Psoas muscle (tissue), 8 donors: ENCODE results near the gene ITGB3. TPM values are rescaled to one million over a fixed set of nuclear protein-coding genes. Genes with fewer than 3 reads are reported as not detected.

Experiments
- ATAC-seq, 4 donors: fragments of 200-7000 bp; cut with Tn5 transposase; one replicate each; pipeline ENCODE4 v1.9.1; 2020; ENCODE audit warnings: moderate library complexity in 3 of 4, mild to moderate bottlenecking in 2 of 4
- DNase-seq, 2 donors: peaks; one replicate each; pipeline ENCODE4 v3.0.0-alpha.2; 2020
- H3K27ac ChIP-seq: fragments of 200-600 bp; one replicate; pipeline ENCODE4 v1.8.0; 2022
- H3K27me3 ChIP-seq, 3 donors: fragments of 200-600 bp in 1 of 3; one replicate each; pipeline versions ENCODE4 v1.6.1 to v1.8.0; 2013 to 2022; ENCODE audit warnings: low read length in 2 of 3, mild to moderate bottlenecking in 2 of 3, moderate library complexity in 1 of 3; ENCODE audit not compliant: insufficient read depth in 3 of 3
- H3K36me3 ChIP-seq, 2 donors: fragments of 200-600 bp in 1 of 2; one replicate each; pipeline versions ENCODE4 v1.6.1 to v1.8.0; 2013 to 2022; ENCODE audit warnings: low read depth in 1 of 2, mild to moderate bottlenecking in 1 of 2, moderate library complexity in 1 of 2; ENCODE audit not compliant: insufficient read depth in 1 of 2
- H3K4me1 ChIP-seq: fragments of 200-600 bp; one replicate; pipeline ENCODE4 v1.8.0; 2022
- H3K4me3 ChIP-seq: fragments of 200-600 bp; one replicate; pipeline ENCODE4 v1.8.0; 2022; ENCODE audit warnings: mild to moderate bottlenecking
- H3K9me3 ChIP-seq: fragments of 200-600 bp; one replicate; pipeline ENCODE4 v1.8.0; 2022
- WGBS, 3 donors: extraction: QIAGEN DNeasy Blood & Tissue Kit; methylation state at CpG; one replicate each; pipeline versions ENCODE4 v1.1.6 to v1.1.7; 2013; 5-methylcytosine and 5-hydroxymethylcytosine counted together
- intact Hi-C, 2 donors: fragments of 100-400 bp; cut with DNase I; formaldehyde crosslinking; loops; one replicate each; pipeline versions ENCODE4 v1.11.0 to v1.14.2; 2022
- polyA plus RNA-seq, 3 donors: library from polyadenylated mRNA; stranded (reverse); fragments of 200-250 nt; gene quantifications; one replicate each; pipeline ENCODE4 v1.2.3, GENCODE V29; 2013
- total RNA-seq, 4 donors: library from RNA; stranded (reverse); fragmentation: NEBNext Ultra II Directional in 2 of 4; extraction: Animal tissue kit (Norgen Biotek cat#: 25700) in 2 of 4; gene quantifications; one replicate each; pipeline versions ENCODE4 v1.2.1 to v1.2.4, GENCODE V29; 2021 to 2023
- TF ChIP-seq, protein P1 (sequence below): fragments of 200-600 bp; IDR thresholded peaks from one replicate; pipeline ENCODE4 v1.8.0; 2022; ENCODE audit warnings: antibody characterized with exemption
- donor health status: healthy with polysubstance abuse.
- donor health status: DM: no; HTN: no; CAD: no; lungs with moderate emphysema.
- donor health status: Bipolar disorder and iron deficiency.
- donor health status: healthy.
- donor health status: DM: yes; HTN: yes; CAD: no.
- donor health status: DM: no; HTN: no; CAD: no.
- donor health status: DM: no; HTN: no; CAD: no.
- donor health status: DM: yes; HTN: yes; CAD: no.

ITGB3 gene
- total and polyA plus RNA-seq, 7 donors = 0.32 to 5.4 (median 1.5) TPM

DNA sequence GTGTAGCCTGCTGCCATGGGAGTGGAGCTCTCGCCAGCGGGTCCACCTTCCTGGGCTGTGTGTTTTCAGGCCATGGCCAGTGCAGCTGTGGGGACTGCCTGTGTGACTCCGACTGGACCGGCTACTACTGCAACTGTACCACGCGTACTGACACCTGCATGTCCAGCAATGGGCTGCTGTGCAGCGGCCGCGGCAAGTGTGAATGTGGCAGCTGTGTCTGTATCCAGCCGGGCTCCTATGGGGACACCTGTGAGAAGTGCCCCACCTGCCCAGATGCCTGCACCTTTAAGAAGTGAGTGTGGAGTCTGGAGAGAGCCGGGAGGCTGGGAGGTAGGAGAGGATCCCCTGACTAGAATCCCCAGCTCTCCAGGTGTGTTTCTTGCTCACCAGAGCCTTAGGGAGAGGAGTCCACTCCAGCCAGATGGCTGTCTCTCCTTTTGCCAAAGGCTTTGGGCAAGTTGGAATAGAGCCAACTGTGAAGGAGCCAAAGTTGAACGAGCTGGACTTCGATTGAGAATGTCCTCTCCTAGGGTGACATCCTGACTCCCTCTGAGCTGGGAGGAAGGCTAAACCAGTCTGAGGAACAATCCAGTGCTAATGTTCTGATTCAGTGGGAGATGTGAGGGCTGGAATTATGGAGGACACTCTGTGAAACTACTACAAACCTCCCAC lies 45.7 kb downstream of the ITGB3 start:
- no peaks in the 10 kb centered on the region for H3K9me3 ChIP-seq
- WGBS, 3 donors = 70 to 75% (median 74%) methylated on average over 13 of the region's 13 CpGs
- H3K4me3 ChIP-seq = no peak overlapping the region
- DNase-seq (no peak), ATAC-seq (no peak)
- no peaks in the 10 kb centered on the region for H3K36me3 ChIP-seq
- H3K4me1 ChIP-seq = no peaks in the 10 kb centered on the region
- no peak overlapping the region for H3K27ac ChIP-seq
- no peaks in the 10 kb centered on the region for H3K27me3 ChIP-seq
- TF ChIP-seq, protein P1, sequence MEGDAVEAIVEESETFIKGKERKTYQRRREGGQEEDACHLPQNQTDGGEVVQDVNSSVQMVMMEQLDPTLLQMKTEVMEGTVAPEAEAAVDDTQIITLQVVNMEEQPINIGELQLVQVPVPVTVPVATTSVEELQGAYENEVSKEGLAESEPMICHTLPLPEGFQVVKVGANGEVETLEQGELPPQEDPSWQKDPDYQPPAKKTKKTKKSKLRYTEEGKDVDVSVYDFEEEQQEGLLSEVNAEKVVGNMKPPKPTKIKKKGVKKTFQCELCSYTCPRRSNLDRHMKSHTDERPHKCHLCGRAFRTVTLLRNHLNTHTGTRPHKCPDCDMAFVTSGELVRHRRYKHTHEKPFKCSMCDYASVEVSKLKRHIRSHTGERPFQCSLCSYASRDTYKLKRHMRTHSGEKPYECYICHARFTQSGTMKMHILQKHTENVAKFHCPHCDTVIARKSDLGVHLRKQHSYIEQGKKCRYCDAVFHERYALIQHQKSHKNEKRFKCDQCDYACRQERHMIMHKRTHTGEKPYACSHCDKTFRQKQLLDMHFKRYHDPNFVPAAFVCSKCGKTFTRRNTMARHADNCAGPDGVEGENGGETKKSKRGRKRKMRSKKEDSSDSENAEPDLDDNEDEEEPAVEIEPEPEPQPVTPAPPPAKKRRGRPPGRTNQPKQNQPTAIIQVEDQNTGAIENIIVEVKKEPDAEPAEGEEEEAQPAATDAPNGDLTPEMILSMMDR = no peak
- intact Hi-C loops = loop anchor here in 1 of 2 donors (5.0 kb wide), 1 partner anchor 62 kb away; no protein-coding TSS in a partner anchor

DNA sequence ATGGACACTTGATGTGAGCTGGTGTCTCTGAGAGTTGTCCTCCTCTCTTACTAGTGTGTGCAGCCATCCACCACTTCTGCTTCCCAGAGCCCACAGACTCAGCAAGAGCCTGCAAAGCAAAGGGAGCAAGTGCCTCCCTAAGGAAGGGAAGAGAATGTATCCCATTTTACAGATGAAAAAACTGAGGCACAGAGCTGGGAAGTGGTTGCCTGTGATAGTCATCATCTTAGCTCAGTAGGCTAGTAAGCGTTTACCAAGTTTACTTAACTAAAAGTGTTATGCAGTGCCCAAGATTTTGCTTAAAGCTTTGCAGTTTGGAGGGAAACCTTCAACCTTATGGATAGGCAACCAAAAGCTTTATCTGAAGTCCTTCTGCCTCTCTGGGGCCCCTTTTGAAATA lies 47.1 kb downstream of the ITGB3 start:
- 89 to 100% (median 96%) methylated on average over 1 of the region's 1 CpG for WGBS, 3 donors

DNA sequence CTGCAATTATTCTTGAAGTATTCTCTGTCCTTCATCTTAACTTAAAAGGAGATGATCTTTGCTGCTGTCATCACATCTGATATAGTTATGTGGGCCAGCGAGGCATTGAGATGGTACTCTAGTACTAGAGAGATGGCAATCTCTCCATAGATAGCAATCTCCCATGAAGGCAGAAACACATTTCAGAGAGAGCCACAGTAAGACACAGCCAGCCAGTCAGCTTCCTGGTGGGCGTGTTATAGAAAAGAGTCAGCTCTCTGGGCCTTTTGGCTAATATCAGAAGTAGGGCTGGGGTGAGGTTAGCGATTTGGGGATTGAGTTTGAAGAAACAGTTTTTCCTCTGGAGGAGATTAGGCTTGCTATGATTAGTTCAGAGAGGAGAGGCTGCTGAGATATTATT lies 47.5 kb downstream of the ITGB3 start:
- TF ChIP-seq, protein P1 = no peak
- Histone ChIP-seq H3K27me3 (no peaks in the 10 kb centered on the region), H3K27ac (no peak overlapping the region), H3K9me3 (no peaks in the 10 kb centered on the region), H3K36me3 (no peaks in the 10 kb centered on the region), H3K4me1 (peaks cover 4% of the 10 kb centered on the region), H3K4me3 (no peak overlapping the region)
- intact Hi-C loops = no loop called here
- no peak for DNase-seq
- no peak for ATAC-seq
- 91 to 94% (median 94%) methylated on average over 3 of the region's 3 CpGs for WGBS, 3 donors

More for the DNA sequence above, 47.1 kb downstream of the ITGB3 start:
- H3K4me3 ChIP-seq = no peak overlapping the region
- no peak overlapping the region for H3K27ac ChIP-seq
- TF ChIP-seq, protein P1 = no peak
- H3K9me3 ChIP-seq = no peaks in the 10 kb centered on the region
- ATAC-seq (no peak), DNase-seq (no peak)
- intact Hi-C loops = no loop called here
- no peaks in the 10 kb centered on the region for H3K36me3 ChIP-seq
- peaks cover 4% of the 10 kb centered on the region for H3K4me1 ChIP-seq
- no peaks in the 10 kb centered on the region for H3K27me3 ChIP-seq

DNA sequence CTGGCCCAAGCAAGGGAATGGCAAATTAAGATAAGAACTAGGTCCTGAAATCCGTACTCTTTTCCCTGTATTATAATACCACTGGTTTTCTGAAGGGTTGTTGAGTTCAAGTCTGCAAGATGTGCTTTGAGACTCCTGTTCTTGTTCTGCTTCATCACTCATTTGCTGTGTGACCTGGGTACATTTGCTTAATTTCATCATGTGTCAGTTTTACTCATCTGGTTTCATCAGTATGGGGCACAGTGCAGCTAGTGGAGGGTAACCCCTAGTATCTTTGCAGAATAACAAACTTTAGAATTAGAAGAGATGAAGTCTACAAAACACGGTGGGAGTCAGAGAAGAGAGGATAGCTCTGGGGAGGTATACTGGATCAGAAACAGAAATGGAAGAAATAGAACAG lies 48.2 kb downstream of the ITGB3 start:
- ATAC-seq (no peak), DNase-seq (no peak)
- Histone ChIP-seq H3K36me3 (no peaks in the 10 kb centered on the region), H3K4me3 (no peak overlapping the region), H3K27ac (no peak overlapping the region), H3K9me3 (no peaks in the 10 kb centered on the region), H3K27me3 (no peaks in the 10 kb centered on the region), H3K4me1 (peaks cover 4% of the 10 kb centered on the region)
- WGBS, 3 donors = 83 to 98% (median 83%) methylated on average over 2 of the region's 2 CpGs
- TF ChIP-seq, protein P1 = no peak
- intact Hi-C loops = no loop called here

DNA sequence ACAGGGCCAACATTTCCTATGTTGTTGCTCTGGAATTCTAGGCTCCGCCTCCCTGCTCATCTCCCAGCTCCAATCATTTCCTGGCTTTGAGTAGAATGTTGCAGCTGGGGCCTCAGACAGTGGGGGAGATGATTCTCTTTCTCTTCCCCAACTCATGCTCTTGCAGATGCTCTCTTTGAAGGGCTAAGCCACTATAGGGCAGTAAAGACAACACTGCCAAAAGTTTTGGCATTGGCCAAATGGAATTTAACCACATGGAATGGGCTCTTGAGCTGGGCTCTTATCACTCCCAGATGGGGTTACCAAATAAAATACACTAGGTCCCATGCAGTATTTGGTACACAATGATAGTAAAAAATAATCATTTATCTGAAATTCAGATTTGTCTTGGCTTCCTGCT lies 50.6 kb downstream of the ITGB3 start:
- TF ChIP-seq, protein P1 = no peak
- ATAC-seq = no peak
- no peaks in the 10 kb centered on the region for H3K36me3 ChIP-seq
- no peak overlapping the region for H3K27ac ChIP-seq
- 94 to 100% (median 95%) methylated on average over 1 of the region's 1 CpG for WGBS, 3 donors
- H3K4me3 ChIP-seq = no peak overlapping the region
- H3K27me3 ChIP-seq = no peaks in the 10 kb centered on the region
- H3K9me3 ChIP-seq = no peaks in the 10 kb centered on the region
- peaks cover 4% of the 10 kb centered on the region for H3K4me1 ChIP-seq
- no peak for DNase-seq
- intact Hi-C loops = no loop called here
